Dermis blood vessel endothelial cell (primary cell): ENCODE measurements around the gene BLMH. TPM values are rescaled to one million over a fixed set of nuclear protein-coding genes. Genes with fewer than 3 reads are reported as not detected.
"Not testable (repeated sequence)": the region's sequence is repeated elsewhere in the genome, so short reads cannot be mapped to it uniquely, and the experiment has no call there.

Source experiments
- DNase-seq: peaks from one replicate; pipeline ENCODE4 v3.0.0; 2010
- total RNA-seq: library from RNA; depleted of rRNA; stranded (reverse); fragments of >200 nt; gene quantifications from 2 replicates; pipeline ENCODE4 v1.2.3, GENCODE V29; 2014

Gene BLMH
- total RNA-seq, 1 donor from 2014 or later, result 67.7 TPM

DNA sequence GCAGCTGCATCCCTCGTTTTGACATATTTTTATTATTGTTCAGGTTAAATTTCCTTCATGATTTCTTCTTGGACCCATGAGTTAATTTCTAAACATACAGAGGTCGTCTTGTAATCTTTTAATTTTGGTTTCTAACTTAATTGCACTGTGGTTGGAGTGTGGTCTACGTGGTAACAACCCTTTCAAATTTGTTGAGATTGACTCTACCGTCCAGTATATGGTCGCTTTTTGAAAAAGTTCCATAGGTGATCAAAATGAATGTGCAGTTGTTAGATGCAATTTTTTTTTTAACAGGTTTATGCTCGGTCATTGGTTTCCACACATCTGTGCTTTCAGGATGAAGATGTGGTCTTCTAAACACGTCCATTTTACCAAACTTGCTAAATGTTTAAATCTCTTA is 45.3 kb downstream of the BLMH start:
- DNase-seq, result no peak

DNA sequence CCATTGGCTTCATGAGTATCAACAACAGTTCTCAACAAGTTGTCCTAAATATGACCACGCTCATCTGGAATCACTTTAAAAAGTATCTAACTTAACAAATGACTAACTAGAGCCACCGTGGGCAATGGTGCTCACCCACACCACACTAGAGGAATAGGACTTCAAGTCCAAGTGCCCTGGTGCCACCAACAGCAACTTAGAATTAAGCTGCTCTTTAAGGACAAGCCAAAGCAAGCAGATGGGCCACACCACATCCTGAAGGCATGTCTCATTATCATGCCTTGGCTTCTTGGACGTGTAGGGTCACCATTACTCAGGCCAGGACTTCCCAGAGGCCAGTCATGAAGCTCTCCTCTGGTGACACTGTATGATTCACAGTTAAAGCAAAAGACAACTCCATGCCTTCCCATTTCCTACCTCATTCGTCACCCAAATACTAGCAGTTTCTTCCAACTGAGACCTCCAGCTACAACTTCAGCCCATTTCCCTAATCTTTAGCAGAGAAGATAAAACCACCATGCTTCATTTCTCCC is 46.8 kb downstream of the BLMH start:
- DNase-seq, result no peak

DNA sequence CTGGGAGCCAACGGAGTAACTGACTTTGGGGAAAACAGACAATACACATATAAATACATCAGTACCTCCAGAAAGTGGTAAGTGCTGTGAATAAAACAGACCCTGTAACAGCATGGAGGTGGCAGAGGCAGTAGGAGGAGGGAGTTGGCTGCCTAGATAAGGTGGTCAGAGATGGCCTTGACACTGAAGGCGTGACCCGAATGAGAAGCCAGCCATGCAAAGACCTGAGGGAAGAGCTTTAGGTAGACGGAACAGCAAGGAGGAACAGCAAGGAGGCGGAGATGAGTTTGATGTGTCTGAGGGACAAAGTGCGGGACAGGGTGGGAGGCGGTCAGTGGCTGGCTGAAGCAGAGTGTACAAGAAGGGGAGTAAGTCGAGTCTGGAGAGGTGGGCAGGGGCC is 48.2 kb downstream of the BLMH start:
- no peak for DNase-seq

DNA sequence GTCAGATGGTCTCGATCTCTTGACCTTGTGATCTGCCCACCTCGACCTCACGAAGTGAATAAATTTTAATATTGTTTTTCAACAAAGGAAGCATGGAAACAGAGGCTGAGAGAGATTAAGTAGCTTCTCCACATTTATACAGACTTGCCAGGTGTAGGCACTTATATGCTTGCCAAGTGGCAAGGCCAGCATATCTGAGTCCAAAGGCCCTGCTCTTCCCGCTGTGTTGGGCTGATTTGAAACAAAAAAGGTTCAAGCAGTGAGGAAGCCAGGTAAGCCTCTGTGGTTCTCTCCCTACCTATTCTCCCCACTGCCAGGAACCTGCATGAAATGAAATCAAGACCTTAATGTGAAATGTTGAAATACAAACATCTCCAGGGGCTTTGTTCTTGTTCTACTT is 48.7 kb downstream of the BLMH start:
- DNase-seq, result no peak

DNA sequence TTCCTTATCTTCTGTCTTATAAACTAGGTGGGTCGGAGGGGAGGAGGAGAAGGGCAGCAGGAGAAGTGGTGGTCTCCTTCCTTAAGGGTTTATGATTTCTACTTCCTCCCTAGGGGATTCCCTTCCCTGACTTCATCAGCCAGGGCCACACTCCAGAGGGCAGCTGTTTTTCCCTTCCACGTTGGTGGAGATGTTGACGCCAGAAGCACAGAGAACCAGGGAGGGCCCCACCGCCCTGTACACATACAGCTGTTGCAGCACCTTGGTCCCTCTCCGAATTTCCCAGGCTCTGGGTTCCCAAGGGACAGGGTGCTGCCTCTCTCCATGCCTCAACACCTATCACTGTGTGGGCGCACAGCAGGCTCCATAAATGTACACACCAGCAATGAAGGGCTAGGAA is 50.7 kb downstream of the BLMH start:
- no peak for DNase-seq

DNA sequence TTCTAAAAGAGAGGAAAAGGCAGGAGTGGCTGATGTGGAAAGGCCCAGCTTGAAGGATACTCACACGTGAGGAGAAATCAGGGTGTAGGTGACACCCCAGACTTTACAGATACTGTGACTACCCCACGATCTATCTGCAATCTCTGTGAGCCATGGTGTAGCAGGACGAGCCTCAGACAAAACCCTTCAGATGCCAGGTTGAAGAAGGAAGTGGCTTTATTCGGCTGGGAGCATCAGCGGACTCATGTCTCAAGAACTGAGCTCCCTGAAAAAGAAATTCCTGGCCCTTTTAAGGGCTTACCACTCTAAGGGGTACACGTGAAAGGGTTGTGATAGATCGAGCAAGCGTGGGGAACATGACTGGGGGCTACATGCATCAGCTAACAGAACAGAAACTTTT is 51.6 kb downstream of the BLMH start:
- DNase-seq, result no peak

DNA sequence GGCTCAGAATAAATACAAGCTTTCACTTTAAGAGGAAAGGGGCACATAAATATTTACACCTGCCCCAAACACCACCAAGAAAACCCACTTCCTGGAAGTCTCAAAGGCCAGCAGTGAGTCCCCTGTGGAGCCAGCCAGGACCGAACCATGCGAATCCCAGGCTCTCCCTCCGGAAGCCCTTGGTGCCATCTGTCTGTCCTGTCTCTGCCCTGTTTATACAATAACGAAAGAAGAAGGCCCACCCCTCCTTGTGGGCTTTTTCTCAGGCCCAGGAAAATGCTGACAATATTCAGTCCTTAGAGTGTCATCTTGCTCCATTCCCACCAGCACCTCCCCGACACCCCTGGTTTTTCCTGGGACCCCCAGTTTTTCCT is 52.7 kb downstream of the BLMH start:
- DNase-seq, result no peak

DNA sequence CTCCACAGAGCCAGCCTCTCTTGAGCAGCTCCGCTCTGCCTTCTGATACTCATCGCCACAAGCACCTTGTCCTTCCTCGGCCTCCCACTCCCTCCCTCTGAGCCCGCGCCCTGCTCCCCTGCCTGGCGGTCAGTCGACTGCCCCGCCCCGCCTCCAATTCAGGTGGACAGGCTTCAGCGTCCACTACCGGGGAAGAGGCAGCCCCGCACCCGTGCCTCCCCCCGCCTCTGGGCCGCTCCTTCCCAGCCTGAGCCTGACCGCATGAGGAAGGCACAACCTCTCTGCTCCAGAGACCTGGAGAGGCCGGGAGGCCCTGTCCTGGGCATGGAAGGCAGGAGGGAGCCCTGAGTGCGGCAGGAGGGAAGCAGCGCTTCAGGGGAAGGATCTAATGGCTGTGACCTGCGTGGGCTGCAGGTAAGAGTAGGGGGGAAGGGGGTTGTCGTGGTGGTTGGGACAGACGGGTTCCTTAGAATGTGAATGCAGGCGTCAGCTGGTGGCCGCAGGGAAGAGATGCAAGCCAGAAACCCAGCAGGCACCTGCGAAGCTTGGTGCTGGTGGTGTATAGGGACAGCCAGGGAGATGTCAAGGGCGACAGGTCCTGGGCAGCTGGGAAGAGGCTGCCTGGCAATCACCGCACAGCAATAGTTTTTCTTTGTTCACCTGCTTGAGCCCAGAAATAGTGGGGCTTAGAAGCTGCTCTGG is 53.2 kb downstream of the BLMH start:
- no peak for DNase-seq

DNA sequence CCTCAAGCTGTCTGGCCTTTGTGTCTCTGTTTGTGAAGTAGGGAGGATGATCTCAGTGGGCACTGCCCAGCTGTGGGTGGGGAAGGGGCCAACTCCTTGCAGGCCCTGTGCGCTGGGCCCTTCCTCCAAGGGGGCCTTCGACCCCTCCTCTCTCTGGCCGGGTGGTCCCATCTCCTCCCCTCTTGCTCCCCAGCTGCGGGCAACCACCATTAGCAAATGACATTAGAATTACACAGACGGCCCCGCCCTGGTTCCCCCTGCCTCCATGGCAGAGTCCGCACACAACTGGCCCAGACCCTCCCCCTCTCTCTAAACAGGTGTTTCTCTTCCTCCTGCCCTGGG is 53.8 kb downstream of the BLMH start:
- no peak for DNase-seq

DNA sequence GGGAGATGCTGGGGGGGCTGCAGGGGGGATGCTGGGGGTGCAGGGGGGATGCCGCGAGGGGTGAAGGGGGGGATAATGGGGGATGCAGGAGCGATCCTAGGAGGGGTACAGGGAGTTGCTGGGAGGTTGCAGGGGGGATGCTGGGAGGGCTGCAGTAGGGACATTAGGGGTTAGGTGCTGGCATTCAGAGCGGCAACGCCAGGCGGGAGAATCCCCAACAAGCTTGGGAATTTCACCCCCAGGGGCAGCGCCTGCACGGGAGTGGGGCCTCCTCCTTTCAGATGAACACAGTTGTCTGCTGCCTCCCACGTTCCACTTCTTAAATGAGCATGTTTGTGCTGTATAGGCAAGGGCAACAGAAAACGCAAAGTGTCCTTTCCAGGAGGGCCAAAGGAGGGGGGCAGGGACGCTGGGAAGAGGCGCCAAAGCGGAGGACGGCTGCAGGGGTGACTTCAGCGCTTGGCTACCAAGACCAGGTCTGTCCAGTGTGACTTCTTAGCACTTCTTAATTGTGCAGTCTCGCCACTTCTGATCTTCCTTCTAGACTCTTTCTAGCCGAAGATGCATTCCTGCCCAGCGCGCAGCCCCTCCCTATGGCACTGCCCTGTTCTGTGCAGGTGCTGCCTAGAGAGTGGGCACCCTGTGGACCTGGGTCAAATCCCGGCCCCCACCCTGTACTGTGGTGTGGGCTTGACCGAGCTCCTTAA is 54.3 kb downstream of the BLMH start:
- no peak for DNase-seq

DNA sequence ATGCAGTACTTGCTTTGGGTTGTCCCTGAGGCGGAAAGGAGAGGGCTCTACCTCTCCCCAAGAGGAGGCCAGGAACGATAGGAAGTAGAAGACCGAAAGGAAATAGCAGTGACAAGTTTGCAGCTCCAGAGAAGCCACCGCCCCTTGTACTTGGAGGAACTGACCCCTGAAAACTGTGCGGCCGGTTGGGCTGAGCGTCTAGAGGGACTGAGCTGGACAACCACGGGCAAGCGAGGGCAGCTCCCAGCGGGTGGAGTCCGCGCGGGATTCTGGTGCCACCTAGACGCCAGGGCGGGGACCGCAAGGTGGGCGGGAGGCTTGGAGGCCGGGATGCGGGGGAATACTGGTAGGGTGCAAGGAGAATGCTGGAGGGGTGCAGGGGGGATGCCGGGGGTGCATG is 55.0 kb downstream of the BLMH start:
- peak; percentile 74 for DNase-seq

DNA sequence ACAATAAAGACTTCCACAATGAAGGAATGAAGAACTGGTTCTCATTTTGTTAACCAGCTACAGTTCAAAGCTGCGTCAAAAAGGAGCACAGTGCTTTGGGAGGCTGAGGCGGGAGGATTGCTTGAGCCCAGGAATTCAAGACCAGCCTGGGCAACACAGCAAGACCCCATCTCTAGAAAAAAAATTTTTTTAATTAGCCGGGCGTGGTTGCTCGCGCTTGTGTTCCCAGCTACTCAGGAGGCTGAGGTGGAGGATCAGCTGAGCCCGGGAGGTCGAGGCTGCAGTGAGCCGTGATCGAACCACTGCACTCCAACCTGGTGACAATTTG is 55.5 kb downstream of the BLMH start:
- no peak for DNase-seq

DNA sequence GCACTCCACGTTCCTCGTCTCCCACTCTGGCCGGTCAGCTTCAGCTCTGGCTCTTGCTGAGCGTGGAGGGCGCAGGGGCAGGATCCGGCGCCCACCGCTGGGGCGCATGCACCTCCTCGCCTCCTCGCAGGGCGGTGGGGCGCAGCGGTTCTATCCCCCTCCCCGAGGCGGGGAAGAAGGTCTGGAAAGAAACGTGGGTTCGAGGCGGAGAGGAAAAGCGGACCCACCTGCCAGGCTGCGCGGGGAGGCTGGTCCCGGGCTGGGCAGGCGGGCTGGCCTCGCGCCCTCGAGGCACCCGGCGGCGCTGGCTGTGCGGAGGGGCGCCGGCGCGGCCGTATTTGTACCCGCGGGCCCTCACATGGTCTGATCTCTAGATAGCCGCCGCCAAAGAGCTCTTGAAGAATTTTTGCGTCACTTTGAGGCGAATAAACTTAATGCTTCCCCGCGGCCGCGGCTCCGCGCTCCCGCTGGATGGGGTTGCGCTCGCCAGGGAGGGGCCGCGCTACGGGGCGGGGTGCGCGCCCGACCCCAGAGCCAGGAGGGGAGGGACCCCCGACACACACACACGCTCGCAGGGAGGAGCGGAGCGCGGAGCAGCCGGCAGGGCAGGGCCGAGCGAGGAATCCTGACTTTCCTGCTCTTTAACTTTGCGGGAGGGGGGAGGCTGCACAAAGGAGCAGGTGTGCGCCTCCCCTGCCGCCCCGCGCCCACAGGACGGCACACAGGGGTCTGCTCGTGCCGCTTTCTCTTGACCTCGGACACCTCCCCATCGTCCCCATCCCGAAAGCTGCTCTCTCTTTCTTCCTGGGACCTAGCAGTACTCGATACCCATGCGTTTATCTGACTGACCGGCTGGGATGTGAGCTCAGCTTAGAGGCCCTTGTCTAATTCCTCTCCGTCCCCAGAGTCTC is 56.1 kb downstream of the BLMH start, which contains the start of gene SLC6A4:
TSS of gene SLC6A4 (minus strand) at position 312 of the 911 bp plus-strand sequence. CDS start 13,739 bp downstream, outside the sequence.
- peak; percentile 20 for DNase-seq

DNA sequence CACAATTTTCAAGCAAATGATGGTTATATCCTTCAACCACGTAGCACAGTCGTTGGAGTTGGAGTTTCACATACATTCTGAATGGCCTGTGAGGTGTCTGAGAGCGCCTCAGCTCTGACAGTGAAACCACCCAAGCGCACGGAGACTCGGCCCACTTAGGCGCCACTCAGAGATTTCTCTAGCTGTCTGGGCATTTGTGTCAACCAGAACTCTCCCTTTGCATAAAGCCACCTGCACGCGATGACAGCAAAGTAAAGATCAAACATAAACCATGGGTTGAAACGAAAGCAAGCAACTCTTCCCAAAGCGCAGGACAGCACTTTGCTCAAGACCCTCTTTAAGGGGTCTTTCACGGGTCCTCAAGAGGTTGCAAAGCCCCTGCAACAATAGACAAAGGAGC is 56.8 kb downstream of the BLMH start:
- DNase-seq, result peak; percentile 10

DNA sequence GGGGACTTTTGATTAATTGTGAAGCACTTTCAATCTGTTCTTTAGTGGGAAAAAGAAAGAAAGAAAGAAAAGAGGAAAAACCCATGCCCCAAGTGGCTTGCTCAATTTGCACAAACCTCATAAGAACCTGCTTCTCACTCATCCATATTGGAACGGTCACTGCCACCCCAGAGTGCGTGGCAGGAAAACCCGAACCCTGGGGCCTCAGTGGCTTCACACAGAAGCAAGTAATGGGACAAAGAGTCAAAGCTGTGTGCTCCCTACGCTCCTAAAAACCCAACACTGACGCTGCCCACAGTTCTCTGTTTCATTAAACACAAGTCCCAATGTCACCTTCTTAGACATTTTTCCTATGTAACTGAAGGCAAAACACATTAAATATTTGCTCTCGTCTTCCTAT is 57.4 kb downstream of the BLMH start:
- DNase-seq, result no peak

DNA sequence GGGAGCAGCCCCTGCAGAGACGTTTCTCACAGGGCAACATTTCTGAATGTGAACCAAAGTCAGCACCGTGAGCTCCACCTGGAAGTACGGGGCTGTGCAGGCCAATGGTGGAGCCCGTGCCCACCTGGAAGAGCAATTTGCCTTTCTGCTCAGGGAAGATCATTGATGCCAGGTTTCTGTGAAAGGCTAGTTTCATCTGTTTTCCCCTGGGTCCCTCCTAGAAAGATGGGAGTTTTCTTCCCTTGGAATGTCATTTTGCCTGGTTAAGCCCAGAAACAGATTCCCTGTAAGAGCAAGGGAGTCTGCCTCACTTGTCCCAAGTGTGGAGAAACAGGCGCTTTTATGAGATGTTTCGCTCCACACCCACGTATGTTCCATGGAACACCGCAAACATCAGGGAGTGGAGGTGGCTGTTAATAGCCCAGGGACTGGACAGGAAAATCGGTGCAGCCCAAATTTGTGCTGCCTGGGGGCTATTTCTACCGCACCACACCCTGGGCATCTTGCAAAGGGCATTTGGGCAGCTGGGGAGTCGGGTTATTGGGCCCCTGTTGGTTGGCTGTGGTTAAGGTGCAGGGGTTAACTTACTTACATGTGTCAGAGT is 58.8 kb downstream of the BLMH start:
- DNase-seq, result no peak

DNA sequence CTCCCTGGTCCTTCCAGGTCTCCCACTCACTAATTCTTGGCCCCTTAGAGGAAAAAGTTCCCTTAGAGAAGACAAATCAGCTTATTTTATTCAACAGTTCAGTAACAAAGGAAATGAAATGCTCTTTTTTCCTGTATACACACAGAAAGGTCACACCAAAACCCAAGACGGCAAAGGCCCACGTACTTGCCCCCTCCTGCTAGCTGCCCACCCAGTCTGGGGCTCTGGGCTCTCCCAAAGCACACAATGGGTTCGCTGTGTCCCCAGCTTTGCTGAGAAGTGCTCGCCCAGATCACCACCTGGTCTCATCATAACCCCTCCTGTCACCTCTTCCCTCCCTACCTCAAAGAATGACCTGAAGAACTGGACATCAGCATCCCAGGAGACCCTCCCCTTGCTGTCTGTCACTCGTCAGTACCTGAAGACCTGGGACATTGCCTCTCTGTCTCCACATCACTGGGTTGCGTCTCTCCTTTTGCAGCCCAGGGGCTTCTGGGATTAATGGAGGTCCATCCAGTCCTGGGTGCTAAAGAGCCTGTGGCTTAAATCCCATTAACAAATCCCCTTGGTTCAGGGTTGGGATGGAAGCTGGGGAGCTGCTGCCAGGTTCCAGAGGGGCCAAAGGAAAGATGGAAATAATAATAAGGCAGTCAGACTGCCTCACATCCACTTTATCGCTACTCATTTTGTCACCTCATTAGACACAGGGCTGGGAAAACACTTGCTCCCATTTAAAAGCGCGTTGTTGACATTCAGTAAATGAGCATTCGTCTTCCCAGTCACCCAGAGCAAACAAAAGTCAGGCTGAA is 59.5 kb downstream of the BLMH start:
- DNase-seq, result no peak

DNA sequence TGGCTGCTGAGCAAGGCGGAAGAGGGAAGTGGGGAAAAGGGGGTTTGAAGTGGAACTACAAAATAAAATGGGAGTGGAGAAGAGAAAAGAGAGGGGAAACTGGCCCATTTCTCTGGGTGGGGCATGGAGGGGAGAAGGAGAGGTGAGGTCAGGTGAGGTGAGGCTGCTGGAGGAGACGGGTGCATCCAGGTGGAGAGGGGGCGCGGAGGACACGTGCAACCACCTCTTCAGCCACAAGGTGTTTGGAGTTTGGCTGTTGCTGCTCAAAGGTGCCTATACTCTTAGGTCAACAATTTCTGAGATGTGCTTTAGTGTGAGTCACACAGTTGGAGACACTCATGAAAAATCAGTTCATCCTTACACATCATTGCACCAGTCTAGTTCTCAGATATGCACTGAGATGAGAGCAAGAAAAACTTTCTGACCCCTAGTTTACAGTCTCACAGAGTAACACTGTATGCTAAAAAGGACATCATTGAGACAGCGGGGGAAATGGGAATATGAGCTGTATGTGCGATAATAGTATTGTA is 61.1 kb downstream of the BLMH start:
- DNase-seq, result no peak

DNA sequence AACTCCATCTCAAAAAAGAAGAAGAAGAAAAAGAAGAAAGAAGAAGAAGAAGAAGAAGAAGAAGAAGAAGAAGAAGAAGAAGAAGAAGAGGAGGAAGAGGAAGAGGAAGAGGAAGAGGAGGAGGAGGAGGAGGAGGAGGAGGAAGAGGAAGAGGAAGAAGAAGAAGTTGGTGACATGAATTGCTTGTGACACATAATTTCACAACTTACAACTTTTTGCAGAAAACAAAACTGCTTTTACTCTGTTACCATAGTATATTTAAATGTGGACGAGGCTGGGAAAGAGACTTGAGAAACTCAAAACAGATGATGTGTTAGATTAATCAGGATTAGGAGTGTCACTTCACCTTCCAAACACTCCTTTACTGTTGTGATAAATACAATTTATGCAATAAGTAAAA is 61.7 kb downstream of the BLMH start:
- not testable (repeated sequence) for DNase-seq

DNA sequence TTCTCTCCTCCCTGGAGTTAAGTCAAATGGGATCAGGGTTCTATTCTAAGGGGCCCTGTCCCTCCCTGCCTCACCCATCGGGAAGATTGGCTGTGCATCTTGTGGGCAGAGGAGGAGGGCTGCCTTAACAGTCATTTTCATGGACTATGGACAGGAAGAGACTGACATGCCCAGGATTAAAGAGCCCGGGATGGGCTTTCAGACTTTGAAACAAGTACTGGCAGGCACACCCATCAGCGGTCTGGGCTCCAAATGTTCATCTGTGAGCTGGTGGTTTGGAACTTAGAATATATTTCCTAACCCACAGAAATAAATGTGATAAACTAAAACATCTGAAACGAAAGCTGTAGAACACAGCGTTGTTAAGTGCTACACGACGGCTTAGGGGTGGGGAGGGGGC is 62.7 kb downstream of the BLMH start:
- no peak for DNase-seq

DNA sequence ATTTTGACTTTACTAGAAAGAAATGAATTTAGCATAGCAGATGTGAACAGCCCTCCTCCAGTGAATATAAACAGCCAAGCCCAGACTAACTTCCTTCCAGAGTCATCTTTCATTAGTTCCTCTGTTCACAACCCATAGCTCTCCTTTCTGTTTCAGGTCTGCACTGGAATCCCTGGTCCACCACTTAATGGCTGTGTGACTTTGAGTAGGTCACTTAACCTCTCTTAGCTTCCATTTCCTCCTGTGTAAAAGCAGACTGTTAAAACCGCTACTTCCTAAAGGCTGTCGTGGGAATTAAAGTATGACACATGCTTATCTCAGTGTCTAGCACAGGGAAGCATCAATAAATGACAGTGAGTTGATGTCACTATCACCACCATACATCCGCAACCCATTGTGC is 63.7 kb downstream of the BLMH start:
- no peak for DNase-seq

DNA sequence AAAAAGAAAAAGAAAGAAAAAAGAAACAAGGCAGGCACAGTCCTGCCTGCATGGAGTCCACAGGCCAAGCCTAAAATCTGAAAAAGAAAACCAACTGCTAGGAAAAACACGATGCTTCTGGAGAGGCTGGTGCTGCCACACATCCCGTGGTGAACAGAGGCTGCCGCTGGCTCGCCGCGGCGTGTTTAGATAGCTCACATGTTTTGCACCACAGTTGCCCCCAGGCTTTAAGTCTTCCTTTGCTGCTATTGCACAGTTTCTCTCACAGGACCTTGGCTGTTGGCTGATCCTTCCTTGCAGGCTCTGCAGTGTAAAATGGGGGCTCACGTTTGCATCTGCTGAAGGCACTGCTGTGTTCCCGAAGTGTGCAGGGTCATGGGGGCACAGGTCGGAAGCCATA is 64.9 kb downstream of the BLMH start:
- no peak for DNase-seq
